ENCODE measurements around the gene MDH1.
"Not testable (repeated sequence)": the region's sequence is repeated elsewhere in the genome, so short reads cannot be mapped to it uniquely, and the experiment has no call there.

Gene MDH1

DNA sequence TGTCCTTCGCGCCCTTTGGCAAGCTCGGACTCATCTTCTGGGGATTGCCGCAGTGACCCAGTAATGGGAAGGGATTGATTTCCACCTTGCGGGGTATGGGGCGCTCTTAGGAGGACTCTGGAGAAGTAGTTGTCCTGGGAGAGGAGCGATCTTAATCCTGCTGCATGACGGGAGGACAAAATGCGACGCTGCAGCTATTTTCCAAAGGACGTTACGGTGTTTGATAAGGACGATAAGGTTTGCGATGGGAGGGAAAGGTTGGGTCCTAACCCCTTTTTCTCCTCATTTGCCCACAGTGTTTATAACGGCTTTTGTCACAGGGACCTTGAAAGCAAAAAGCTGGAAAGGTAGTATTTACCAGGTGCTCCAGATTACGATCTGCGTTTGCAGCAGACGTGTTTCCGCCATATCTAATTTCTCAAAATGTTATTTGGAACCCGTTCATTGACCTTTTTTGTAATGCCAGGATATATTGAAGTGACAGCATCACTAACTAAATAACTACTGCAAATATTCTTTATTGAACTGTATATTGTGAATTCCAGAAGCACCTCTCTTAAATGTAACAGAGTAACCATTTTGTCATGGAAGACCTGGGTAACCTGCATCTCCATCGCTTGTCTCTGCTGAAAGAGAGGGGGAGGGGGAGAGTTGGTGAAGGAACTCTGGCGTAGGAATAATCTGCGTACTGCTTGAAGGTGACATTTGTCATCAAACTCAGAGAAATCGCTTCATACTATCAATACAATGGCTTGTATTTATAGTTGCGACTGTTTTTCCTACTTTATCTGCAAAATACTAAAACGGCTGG, 590 bp downstream of the MDH1 start:
- DNase-seq = peak; percentile 65

DNA sequence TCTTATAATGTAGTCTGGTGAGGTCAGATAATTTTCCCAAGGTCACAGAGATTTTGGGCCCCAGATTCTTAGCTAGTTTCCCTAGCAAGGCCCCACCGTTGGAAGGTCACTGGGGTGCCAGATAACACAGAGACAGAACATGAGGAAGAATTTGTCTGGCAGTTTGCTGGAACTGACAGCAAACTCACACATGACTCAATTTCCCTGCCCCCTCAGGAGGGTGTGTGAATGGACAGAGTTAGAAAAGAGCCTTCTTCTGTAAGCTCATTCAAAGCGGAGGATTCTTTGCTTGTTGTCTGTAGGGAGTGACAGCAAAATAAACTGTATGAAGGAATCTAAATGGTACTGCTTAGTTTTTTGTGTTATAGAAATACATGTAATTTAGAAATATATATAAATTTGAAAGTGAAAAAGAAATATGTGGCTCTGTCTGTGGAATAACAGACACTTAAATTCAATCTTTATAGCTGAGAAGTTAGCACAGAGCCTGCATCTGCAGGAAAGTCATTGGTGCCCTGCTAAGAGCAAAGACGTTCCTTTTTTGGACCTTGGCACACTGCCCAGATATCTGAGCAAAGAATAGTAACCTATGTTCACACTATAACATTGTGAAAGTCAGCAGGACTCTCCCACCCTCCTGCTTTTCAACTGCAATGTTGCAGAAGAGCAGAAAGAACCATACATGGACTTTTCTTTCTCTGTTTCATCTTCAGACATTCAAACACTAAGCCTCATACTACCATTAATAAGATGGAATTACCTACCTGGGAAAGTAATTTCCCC, 2.1 kb downstream of the MDH1 start:
- peak; percentile 75 for DNase-seq

DNA sequence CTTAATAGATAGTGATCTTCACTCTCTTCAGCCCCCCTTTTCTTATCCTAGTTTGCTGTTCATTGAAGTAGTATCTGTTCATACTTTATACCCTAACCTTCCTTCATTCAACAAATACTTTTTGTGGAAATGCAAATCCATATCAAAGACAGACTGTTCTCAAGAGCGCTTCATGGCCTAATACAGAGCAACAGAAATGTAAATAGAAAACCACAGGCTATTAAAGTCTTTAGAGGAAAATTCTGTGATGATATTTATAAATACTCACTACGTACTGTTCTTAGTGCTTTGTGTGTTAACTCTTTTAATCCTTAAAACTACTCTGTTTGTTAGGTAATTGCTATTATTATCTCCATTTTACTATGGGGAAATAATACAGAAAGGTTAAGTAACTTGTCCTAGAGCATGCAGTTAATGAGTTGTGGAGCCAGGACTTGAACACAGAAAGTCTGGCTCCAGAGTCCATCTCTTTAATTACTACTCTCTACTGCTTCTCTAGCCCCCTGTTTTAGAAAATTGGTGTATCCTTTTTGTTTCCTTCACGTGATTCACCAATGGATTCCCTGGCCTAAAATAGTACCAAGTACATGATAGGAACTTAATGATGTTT, 2.9 kb downstream of the MDH1 start:
- peak; percentile 3 for DNase-seq

DNA sequence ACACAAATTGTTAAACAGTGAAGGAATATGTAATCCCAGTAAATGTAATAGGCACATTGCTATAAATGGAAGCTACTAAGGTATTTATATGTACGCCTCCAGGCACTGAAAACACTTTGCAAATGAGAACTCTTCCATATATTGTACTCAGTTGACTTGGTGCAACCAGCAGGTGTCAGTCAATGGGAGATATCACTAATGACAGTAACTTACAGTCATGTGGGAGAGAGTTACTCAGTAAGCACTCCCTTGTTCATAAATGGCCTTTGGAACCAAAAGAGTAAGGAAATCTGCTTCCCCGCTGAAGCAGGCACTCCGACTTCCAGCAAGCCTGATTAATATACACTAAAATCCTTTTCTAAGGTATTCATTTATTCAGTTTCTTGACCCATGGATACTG, 5.9 kb downstream of the MDH1 start:
- no peak for DNase-seq

DNA sequence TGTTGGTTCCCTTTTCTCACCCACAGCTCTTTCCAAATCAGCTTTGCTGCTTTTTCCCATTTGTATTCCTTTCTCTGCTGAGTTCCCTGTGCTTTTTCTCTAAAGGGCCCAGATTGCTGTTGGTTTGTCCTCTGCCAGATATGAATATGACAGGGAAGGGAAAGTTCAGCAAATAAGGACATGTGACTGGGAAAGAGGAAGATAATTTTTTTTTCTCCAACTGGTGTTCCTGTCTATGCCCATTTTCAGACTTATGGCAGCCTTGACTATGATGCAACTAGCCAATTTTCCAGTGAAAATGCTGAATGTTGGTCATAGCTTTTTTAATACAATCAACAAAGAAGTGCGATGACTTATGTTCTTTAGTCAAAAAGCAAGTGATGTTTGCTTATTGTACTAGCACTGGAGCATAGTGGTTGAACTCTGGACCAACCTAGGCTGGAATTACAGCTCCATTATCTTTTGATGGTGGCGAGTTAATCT, 7.7 kb downstream of the MDH1 start:
- DNase-seq = no peak

DNA sequence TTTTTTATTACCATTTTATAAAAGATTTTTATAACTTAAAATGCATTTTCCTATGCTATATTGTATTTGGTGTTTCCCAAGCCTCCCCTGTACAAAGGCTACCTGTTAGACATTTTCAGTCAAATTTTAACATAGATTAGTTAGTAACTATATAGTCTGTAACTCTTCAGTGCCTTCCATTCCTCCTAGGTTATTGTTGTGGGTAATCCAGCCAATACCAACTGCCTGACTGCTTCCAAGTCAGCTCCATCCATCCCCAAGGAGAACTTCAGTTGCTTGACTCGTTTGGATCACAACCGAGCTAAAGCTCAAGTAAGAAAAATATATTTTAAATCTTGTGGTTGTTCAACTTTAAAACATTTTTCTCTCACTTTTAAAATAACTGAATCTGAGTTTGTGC, 10.2 kb downstream of the MDH1 start:
- DNase-seq = no peak

DNA sequence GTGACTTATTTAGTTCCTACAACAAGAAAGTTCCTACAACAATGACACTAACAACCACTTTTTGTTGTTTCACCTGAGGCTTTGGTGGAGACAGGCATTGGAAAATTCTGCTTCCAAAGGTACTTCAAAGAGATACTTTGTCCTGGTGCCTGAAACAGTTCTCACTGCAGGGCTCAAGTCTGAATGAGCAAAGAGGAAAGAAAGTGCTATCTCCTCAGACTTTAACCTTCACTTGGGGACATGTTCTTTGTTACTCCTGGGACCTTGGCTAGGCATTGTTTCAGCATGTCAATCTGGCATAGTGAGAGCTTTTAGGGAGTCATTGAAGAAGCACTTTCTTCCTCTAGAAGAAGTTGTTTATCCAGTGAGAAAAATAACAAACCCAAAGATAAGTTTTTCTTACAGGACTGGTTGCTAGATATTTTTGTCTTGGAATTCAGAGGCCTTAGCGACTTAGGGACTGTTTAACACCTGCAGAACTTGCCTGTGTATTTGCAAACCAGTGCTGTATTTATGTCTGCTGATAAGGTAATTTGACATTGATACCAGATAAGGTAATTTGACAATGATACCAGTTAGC, 12.2 kb downstream of the MDH1 start:
- DNase-seq = no peak

DNA sequence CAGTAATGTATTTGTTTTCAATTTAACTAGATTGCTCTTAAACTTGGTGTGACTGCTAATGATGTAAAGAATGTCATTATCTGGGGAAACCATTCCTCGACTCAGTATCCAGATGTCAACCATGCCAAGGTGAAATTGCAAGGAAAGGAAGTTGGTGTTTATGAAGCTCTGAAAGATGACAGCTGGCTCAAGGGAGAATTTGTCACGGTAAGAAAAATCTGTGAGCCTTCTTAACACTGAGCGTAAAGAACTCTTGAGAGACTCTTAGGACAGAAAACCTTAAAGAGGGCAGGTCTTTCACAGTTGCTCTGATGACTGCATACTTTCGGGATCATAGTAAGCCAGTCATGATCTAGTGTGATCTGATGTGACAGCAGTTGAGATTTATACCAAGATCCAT, 15.9 kb downstream of the MDH1 start:
- DNase-seq = no peak

DNA sequence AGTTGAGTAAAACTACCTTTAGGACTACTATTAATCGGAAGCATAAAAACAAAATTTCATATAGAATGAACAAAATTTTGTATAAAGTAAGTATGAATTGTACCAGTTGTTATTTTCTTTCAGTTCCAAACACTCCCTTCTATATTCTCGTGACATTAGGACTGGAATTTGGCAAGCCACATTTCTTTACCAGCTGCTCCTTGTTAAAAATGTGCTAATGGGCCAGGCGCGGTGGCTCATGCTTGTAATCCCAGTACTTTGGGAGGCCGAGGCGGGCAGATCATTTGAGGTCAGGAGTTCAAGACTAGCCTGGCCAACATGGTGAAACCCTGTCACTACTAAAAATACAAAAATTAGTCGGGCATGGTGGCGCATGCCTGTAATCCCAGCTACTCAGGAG, 20.1 kb downstream of the MDH1 start:
- not testable (repeated sequence) for DNase-seq

DNA sequence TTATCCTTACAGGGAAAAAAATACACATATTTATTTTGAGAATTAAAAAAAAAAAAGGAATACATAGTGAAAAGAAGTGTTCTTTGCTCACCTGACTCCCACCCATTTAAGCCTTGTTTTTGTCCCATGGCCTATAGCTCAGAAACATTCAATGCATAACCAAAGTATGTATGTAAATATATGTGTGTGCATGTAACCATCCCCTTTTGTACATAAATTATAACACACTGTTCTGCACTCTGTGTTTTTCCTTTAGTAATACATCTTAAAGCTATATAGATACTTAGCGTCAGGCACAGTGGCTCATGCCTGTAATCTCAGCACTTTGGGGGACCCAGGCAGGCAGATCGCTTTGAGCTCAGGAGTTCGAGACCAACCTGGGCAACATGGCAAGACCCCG, 21.8 kb downstream of the MDH1 start:
- no peak for DNase-seq

DNA sequence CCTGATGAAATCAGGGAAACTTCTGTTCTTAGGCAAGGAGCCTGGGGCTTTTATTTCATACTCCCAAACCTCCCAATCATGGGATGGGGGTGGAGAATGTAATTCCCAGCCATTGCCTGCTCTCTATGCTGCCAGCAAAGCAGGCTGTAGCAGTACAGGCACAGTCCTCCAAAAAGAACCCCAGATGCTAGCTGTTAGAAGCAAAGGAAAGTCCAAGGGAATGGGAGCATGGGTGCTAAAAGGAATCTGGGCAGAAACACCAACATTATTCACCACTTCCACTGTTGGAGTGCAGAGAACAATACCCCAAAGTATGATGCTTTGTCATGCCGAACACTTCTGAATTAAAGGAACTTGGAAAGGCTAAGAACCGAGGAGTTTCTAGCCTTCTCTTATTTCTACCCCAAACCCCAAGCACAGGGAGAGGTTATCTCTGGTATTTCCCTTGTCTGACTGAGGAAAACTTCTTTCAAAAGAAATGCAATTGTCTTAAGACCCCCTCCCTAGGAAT, 24.7 kb downstream of the MDH1 start:
- DNase-seq = no peak

DNA sequence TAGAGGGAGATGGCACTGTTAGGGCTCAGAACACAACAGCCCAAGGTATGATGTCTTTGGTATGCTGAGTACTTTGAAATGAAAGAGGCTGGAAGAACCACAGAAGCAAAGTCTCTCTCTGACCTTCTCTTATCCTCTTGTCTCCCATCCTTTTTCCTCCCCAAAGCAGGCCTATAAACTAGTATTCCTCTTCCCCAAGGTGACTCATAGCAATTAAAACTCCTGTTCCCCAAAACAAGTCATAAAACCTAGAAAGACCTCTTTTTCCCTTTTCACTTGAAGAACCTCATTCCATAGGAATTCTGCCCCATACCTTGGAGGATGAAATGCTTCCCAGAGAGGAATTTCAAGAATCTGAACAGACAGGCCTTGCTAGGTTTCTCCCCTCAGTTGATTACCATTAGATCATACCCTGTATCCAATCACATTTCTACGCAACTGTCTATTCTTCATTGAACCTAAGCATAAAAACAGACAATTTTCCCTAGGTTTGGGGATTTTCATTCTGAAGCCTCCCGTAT, 25.7 kb downstream of the MDH1 start:
- DNase-seq = no peak

DNA sequence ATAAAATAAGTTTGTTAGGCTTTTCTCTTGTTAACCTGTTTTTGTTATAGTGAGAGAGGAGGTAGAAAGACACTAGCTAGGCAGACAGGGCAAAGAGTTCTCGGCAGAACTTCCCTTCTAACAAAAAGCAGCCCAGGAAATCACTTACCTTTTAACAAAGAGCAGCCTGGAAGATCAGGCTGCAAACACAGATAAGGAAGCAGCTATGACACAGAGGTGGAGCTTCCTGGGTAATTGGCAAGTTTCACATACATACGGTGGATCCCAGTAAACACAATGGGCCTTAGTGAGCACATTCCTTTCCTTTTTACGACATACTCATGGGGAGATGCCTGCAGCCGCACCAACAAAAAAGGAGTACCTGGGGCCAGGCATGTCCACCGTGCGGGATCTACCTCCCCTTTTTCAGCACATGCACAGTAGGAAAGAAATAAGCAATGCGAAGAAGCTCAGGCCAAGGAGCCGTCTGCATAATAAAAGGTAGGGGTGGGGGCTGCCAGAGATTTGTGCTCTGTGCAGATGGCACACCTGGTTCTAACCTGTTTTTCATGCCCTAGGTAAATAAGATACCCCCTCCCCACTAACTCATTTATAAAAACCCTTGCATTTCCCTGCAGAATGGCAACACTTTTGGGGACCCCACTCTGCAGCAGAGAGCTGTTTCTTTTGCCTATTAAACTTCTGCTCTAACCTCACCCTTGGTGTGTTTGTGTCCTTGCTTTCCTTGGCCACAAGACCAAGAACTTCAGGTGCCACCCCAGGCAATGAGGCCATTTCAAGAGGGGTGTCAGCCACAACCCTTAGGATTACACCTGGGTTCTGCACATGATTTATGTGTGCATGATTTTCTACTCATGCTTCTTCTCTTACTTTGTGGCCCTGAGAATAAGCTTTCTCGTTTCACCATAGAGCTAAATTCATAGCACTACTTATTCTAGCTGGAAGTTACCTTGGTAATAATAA, 26.5 kb downstream of the MDH1 start:
- DNase-seq = peak; percentile 6

DNA sequence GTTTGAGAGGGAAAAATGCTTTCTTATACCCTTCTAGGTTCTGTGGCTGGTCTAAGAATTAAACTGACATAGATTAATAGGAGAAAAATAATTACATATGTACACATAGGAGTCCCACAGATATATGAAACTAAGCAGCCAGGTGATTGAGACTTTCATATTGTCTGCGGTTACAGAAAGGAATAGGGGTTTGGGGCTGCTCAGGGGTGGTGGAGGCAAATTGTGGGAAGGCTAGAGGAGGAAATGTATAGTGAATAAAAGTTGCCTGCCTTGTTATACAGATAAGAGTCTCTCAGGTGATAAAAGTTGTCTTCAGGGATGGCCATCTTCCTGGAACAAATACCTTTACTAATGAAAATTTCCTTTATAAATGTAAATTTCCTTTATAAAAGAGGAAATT, 28.6 kb downstream of the MDH1 start:
- DNase-seq = no peak

DNA sequence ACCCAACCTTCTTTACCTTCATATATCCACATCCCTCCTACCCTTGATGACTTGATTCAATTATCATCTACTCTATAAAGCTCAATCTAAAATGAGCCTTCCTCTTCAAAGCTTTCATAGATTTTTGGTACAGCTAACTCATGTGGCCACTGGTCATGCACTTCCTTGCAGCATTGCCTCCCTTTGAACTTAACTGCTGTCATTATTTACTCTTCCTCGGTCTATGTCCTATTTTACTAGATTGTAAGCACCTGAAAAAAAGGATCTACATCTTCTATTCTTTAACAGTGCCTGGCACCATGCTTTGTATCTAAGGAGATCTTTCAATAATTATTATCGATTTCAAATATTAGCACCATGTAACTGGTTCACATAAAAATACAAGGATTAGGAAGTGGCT, 30.6 kb downstream of the MDH1 start:
- DNase-seq = no peak

DNA sequence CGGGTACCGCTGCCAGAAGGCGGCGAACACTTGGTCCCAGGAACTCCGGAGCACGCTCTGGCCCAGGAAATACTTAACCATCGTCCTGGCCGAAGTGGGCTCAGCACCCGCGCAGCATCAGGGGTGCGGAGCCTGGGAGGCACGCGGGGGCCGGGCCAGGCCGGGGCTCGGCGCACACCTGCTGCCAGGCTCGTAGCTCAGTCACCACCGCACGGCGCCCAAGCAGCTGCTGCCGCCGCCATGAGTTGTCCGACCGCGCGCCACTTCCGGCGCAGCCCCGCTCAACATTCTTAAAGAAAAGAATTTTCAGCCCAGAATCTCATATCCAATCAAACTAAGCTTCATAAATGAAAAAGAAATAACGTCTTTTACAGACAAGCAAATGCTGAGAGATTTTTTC, 34.0 kb downstream of the MDH1 start:
- no peak for DNase-seq

DNA sequence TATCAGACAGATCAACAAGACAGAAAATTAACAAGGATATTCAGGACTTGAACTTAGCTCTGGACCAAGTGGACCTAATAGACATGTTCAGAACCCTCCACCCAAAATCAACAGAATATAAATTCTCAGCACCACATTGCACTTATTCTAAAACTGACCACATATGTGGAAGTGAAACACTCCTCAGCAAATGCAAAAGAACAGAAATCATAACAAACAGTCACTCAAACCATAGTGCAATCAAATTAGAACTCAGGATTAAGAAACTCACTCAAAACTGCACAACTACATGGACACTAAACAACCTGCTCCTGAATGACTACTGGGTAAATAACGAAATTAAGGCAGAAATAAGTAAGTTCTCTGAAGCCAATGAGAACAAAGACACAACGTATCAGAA, 35.0 kb downstream of the MDH1 start:
- not testable (repeated sequence) for DNase-seq

DNA sequence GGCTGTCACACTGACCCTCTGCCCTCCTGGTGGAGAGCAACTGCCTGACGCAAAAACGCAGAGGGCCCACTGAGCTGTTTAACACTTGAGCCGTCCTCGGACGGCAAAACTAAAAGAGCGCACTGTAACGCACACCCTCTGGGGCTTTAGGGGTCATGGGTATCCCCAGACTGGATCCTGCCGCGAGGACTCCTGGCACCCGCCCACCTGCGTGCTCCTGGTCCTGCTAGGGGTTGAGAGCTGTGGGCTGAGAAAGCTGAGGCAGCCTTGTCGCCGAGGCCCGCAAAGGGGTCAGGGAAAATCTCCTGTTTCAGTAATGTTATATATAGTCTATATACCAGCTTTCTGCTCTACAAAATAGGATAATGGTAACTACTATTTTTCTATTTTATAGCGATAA, 39.1 kb downstream of the MDH1 start:
- no peak for DNase-seq

DNA sequence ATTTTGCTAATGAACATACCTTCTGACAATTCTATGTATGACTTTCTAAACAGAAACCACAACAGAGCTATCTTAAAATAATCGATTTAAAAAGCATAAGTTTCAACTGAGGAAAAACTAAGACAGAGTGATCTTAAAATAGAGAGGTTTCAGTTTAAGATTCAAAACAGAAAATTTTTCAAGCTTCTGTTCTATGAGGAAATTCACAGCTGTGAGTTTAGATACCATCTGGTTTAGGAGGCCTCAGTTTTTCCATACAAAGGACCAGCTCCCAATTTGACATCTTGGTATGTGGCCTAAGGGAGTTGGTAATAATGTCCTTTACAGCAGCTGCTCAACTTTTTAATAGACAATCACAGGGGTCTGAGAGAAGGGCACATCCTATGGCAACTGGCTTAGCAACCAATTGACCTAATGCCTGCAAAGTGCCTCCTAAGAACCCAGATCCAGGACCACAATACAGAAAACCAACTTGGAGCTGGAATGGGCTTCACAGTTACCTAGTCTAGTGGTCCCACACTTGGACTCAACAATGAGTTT, 39.7 kb downstream of the MDH1 start:
- DNase-seq = no peak

DNA sequence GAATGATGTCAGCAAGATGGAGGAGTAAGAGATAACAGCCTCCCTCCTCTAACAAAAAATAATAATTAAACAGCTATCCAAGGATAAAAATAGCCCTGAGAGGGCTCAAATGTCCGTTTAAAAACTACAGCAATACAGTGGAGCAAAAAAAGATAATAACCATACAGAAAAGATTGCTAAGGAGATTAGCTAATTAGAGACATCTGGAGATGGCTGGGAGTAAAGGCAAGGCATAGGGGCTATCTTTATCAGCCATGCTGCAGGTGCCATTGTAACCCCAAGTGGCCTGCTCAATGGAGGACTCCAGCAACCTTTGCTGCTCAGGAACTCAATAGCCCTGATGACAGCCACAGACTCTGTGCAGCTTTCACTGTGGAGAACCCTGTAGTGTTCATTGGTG, 42.7 kb downstream of the MDH1 start:
- DNase-seq = no peak

DNA sequence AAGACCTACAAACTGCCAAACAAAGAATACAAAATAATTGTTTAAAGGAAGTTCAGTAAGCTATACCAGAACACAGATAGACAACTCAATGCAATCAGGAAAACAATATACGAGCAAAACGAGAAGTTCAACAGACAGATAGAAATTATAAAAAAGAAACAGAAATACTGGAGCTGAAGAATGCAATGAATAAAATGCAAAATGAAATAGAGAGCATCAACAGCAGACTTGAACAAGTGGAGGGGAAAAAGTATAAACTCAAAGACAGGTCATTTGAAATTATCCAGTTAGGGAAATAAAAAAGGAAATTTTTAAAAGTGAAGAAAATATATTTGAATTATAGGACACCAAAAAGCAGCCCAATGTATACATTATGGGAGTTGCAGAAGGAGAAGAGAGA, 43.6 kb downstream of the MDH1 start:
- no peak for DNase-seq

DNA sequence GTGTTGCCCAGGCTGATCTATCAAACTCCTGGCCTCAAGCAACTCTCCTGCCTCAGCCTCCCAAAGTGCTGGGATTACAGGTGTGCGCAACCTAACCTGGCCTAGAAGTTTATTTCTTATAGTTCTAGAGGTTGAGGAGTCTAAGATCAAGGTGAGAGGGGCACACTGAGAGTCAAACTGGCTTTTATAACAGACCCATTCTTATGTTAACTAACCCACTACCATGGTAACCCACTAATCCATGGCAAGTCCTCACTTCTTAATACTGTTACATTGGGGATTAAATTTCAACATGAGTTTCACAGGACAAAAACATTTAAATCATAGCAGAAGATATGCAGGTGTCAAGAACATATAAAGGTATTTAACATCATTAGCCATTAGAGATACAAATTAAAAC, 50.6 kb downstream of the MDH1 start:
- DNase-seq = no peak
